GM12892 (cell line): ENCODE results near the gene LGALS12.

Source experiments
- DNase-seq: peaks from one replicate; pipeline ENCODE4 v3.0.0; 2011; ENCODE audit not compliant: insufficient read length
- FAIRE-seq: peaks from 2 replicates; lab custom pipeline; 2011; peaks lifted over from hg19 to GRCh38; lab: Jason Lieb, UNC
- POLR2A ChIP-seq: IDR thresholded peaks from 2 replicates; pipeline ENCODE4 v1.6.1; 2011; ENCODE audit warnings: low read depth, low read length, control low read depth
- POLR2AphosphoS5 ChIP-seq: IDR thresholded peaks from 2 replicates; pipeline ENCODE4 v1.6.1; 2011; ENCODE audit warnings: low read depth, low read length, control low read depth
- TAF1 ChIP-seq: IDR thresholded peaks from 2 replicates; pipeline ENCODE4 v1.6.1; 2011; ENCODE audit warnings: low read depth, mild to moderate bottlenecking, control low read depth, low read length, borderline replicate concordance

Gene LGALS12

GRCh38 chr11:63491240-63491587 is 14.7 kb upstream of the LGALS12 start:
- DNase-seq: no peak
- TF ChIP-seq TAF1: no peak
- no peak for TF ChIP-seq POLR2A
- no peak for TF ChIP-seq POLR2AphosphoS5
- FAIRE-seq: no peak

- FAIRE-seq: no peak
- TF ChIP-seq TAF1 (no peak), POLR2A (no peak), POLR2AphosphoS5 (no peak)
- DNase-seq: no peak
Measured at GRCh38 chr11:63491636-63492372, 14.1 kb upstream of the LGALS12 start.

GRCh38 chr11:63492441-63492840 is 13.4 kb upstream of the LGALS12 start:
- FAIRE-seq (no peak), DNase-seq (no peak)
- TF ChIP-seq POLR2AphosphoS5 (no peak), POLR2A (no peak), TAF1 (no peak)

GRCh38 chr11:63493127-63493526 is 12.8 kb upstream of the LGALS12 start:
- DNase-seq: no peak
- TF ChIP-seq POLR2AphosphoS5: no peak
- no peak for TF ChIP-seq POLR2A
- TF ChIP-seq TAF1: no peak
- no peak for FAIRE-seq

- DNase-seq (no peak), FAIRE-seq (no peak)
- TF ChIP-seq POLR2A (no peak), TAF1 (no peak), POLR2AphosphoS5 (no peak)
Measured at GRCh38 chr11:63494975-63495374, 10.9 kb upstream of the LGALS12 start.

- DNase-seq (no peak), FAIRE-seq (no peak)
- TF ChIP-seq POLR2AphosphoS5: no peak
- no peak for TF ChIP-seq POLR2A
- TF ChIP-seq TAF1: no peak
Measured at GRCh38 chr11:63499874-63500273, 6.0 kb upstream of the LGALS12 start.

GRCh38 chr11:63501236-63501635 is 4.6 kb upstream of the LGALS12 start:
- no peak for TF ChIP-seq POLR2A
- TF ChIP-seq TAF1: no peak
- TF ChIP-seq POLR2AphosphoS5: no peak
- FAIRE-seq (no peak), DNase-seq (no peak)

- DNase-seq (no peak), FAIRE-seq (no peak)
- TF ChIP-seq POLR2A (no peak), TAF1 (no peak), POLR2AphosphoS5 (no peak)
Measured at GRCh38 chr11:63502252-63502820, 3.5 kb upstream of the LGALS12 start.

- no peak for FAIRE-seq
- no peak for DNase-seq
Measured at GRCh38 chr11:63503492-63503891, 2.4 kb upstream of the LGALS12 start.

GRCh38 chr11:63504054-63504453 is 1.8 kb upstream of the LGALS12 start:
- TF ChIP-seq POLR2AphosphoS5: no peak
- no peak for TF ChIP-seq POLR2A
- TF ChIP-seq TAF1: no peak
- DNase-seq (no peak), FAIRE-seq (no peak)

More at GRCh38 chr11:63503492-63503891, 2.4 kb upstream of the LGALS12 start:
- TF ChIP-seq TAF1: no peak
- TF ChIP-seq POLR2AphosphoS5: no peak
- TF ChIP-seq POLR2A: no peak

- no peak for FAIRE-seq
- no peak for TF ChIP-seq POLR2A
- TF ChIP-seq TAF1: no peak
- TF ChIP-seq POLR2AphosphoS5: no peak
- DNase-seq: no peak
Measured at GRCh38 chr11:63504933-63505586, 824 bp upstream of the LGALS12 start.

- TF ChIP-seq POLR2AphosphoS5 (no peak), POLR2A (no peak), TAF1 (no peak)
- no peak for FAIRE-seq
- no peak for DNase-seq
Measured at GRCh38 chr11:63506876-63507275, 992 bp downstream of the LGALS12 start.
